Stomach (tissue), 4 donors: ENCODE data around the gene ZDHHC8.

Experiments used
- CTCF ChIP-seq, 7 experiments: fragments of 450-650 bp in 4 of 7; fragments of 200-600 bp in 3 of 7; sonication (generic) in 3 of 7; IDR thresholded peaks; one replicate each; pipeline ENCODE4 v1.5.1; 2016 to 2019; ENCODE audit warnings: antibody characterized with exemption in 7 of 7, control low read depth in 2 of 7, mild to moderate bottlenecking in 1 of 7
- EP300 ChIP-seq: sonication (generic); formaldehyde crosslinking; IDR thresholded peaks from one replicate; pipeline ENCODE4 v1.6.1; 2017; ENCODE audit warnings: antibody characterized with exemption
- POLR2A ChIP-seq, 4 donors: fragments of 450-650 bp; IDR thresholded peaks; one replicate each; pipeline ENCODE4 v1.6.1; 2016; ENCODE audit warnings: antibody characterized with exemption in 4 of 4, control low read depth in 2 of 4, mild to moderate bottlenecking in 1 of 4, moderate library complexity in 1 of 4
- POLR2AphosphoS5 ChIP-seq, 3 donors: sonication (generic); formaldehyde crosslinking; IDR thresholded peaks; one replicate each; pipeline ENCODE4 v1.6.1; 2016; ENCODE audit warnings: antibody characterized with exemption in 3 of 3

DNA sequence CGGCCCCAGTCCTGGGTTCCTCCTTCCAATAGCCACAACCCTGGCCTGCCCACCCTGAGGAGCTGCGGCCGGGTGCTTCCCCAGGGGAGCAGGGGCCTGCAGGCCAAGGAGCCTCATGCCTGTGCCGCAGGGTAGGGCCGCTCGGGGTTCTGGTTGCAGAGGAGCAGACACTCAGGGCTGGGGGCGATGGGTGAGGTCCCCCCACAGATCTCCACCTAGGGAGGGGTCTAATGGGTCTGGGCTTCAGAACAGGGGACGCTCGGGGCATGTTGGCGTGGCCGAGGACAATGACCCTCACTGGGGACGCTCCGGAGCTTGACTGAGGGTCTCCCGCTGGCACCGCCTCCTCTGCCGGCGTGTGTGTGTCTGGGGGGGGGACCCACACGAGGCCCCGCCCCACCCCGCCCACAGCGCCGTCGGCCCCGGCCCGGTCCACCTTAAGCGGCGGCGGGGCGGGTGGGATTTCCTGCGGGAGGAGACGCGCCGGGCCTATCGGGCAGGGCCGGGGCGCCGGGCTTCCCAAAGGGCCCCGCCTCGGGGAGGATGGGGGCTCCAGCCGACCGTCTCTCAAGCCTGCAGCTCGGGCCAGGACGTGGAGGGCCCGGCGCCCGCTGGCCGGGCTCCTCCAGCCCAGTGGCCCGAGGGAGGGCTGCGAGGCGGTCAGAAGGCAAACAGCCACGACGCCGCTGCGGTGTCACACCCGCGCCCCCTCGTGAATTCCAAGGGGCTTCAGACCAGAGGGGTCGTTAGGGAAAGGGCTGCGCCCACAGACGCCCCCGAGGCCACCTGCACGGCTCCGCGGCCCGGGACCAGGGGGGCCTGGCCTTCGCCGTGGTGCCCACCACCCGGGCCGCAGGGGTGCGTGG, 640 bp upstream of the ZDHHC8 start:
- no peak for TF ChIP-seq CTCF (IDR thresholded peaks at IDR 0.05)
- TF ChIP-seq POLR2A (IDR thresholded peaks at IDR 0.05): no peak
- TF ChIP-seq POLR2AphosphoS5 (IDR thresholded peaks at IDR 0.05): peak in 1 of 3 donors; percentile 47
- no peak for TF ChIP-seq EP300
